Measurements from ENCODE around the gene TERB1.

DNA sequence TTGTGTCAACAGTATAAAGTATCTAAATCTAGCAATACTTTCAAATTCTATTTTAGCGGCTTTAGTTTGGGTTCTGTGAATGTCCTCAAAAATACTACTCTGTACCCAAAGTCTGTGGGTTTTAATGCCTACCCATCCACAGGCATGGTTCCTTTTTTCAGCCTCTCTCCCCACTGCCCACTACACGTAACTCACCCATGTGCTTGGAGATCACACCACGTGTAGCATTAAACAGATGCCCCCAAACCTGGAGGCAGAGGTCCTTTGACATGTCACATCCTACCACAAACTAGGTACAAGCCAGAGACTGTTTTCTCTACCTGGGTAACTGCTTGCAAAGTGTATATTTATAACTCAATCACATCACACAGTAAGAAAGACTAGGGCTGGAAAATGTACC lies 55.3 kb downstream of the TERB1 start:
- TF ChIP-seq, protein P1, sequence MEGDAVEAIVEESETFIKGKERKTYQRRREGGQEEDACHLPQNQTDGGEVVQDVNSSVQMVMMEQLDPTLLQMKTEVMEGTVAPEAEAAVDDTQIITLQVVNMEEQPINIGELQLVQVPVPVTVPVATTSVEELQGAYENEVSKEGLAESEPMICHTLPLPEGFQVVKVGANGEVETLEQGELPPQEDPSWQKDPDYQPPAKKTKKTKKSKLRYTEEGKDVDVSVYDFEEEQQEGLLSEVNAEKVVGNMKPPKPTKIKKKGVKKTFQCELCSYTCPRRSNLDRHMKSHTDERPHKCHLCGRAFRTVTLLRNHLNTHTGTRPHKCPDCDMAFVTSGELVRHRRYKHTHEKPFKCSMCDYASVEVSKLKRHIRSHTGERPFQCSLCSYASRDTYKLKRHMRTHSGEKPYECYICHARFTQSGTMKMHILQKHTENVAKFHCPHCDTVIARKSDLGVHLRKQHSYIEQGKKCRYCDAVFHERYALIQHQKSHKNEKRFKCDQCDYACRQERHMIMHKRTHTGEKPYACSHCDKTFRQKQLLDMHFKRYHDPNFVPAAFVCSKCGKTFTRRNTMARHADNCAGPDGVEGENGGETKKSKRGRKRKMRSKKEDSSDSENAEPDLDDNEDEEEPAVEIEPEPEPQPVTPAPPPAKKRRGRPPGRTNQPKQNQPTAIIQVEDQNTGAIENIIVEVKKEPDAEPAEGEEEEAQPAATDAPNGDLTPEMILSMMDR (IDR thresholded peaks at IDR 0.05 in 8 of 11, conservative IDR thresholded peaks at IDR 0.05 in 3 of 11), result no peak
- TF ChIP-seq POLR2A (IDR thresholded peaks at IDR 0.05) (no peak), POLR2AphosphoS5 (IDR thresholded peaks at IDR 0.05) (no peak)
